ENCODE data around the gene RAB25.

RAB25 gene

GRCh38 chr1:156080863-156081179, 19.9 kb downstream of the RAB25 start:
- no peak for DNase-seq

GRCh38 chr1:156081180-156081916, 20.4 kb downstream of the RAB25 start:
- no peak for DNase-seq

GRCh38 chr1:156081917-156082308, 21.0 kb downstream of the RAB25 start:
- no peak for DNase-seq

GRCh38 chr1:156082309-156083091, 21.5 kb downstream of the RAB25 start, which contains the start of gene MEX3A:
Gene MEX3A (minus strand): TSS chr1:156082465. CDS start chr1:156081998, 467 bp downstream.
- DNase-seq: peak; percentile 61

- DNase-seq: no peak
Measured at GRCh38 chr1:156083800-156084790, 23.1 kb downstream of the RAB25 start.

- no peak for DNase-seq
Measured at GRCh38 chr1:156086256-156086662, 25.3 kb downstream of the RAB25 start.

GRCh38 chr1:156089704-156090103, 28.7 kb downstream of the RAB25 start:
- DNase-seq: peak; percentile 34

GRCh38 chr1:156090138-156090839, 29.3 kb downstream of the RAB25 start:
- DNase-seq: no peak

GRCh38 chr1:156090840-156091188, 29.9 kb downstream of the RAB25 start:
- DNase-seq: peak; percentile 86

- no peak for DNase-seq
Measured at GRCh38 chr1:156091610-156092009, 30.6 kb downstream of the RAB25 start.

- DNase-seq: no peak
Measured at GRCh38 chr1:156095906-156096508, 35.0 kb downstream of the RAB25 start.

- DNase-seq: peak; percentile 81
Measured at GRCh38 chr1:156096640-156097391, 35.9 kb downstream of the RAB25 start.

- DNase-seq: no peak
Measured at GRCh38 chr1:156097499-156098178, 36.7 kb downstream of the RAB25 start.

- no peak for DNase-seq
Measured at GRCh38 chr1:156098784-156099183, 37.8 kb downstream of the RAB25 start.

GRCh38 chr1:156099282-156099681, 38.3 kb downstream of the RAB25 start:
- DNase-seq: no peak

- no peak for DNase-seq
Measured at GRCh38 chr1:156100205-156100995, 39.4 kb downstream of the RAB25 start.

GRCh38 chr1:156101880-156102279, 40.9 kb downstream of the RAB25 start:
- no peak for DNase-seq

- DNase-seq: no peak
Measured at GRCh38 chr1:156102633-156103511, 41.9 kb downstream of the RAB25 start.

GRCh38 chr1:156103521-156103947, 42.6 kb downstream of the RAB25 start:
- no peak for DNase-seq
